Glutamatergic neuron (in vitro differentiated cells): ENCODE measurements around the gene C1orf74. TPM values are rescaled to one million over a fixed set of nuclear protein-coding genes. Genes with fewer than 3 reads are reported as not detected.

Experiments used
- DNase-seq: peaks from one replicate; pipeline ENCODE4 v3.0.0; 2022
- H3K27ac Mint-ChIP-seq: one replicate; pipeline ENCODE4 v1.8.0; 2020; ENCODE audit warnings: mild to moderate bottlenecking, mixed read lengths, inconsistent platforms; ENCODE audit not compliant: unreplicated experiment
- H3K27me3 Mint-ChIP-seq: one replicate; pipeline ENCODE4 v1.8.0; 2020; ENCODE audit warnings: mild to moderate bottlenecking, moderate library complexity, mixed read lengths, inconsistent platforms; ENCODE audit not compliant: unreplicated experiment
- H3K36me3 Mint-ChIP-seq: one replicate; pipeline ENCODE4 v1.8.0; 2020; ENCODE audit warnings: mild to moderate bottlenecking, mixed read lengths, inconsistent platforms; ENCODE audit not compliant: unreplicated experiment
- H3K4me1 Mint-ChIP-seq: one replicate; pipeline ENCODE4 v1.8.0; 2020; ENCODE audit warnings: mild to moderate bottlenecking, low read depth, mixed read lengths, inconsistent platforms; ENCODE audit not compliant: unreplicated experiment
- H3K4me3 Mint-ChIP-seq: one replicate; pipeline ENCODE4 v1.8.0; 2020; ENCODE audit warnings: mild to moderate bottlenecking, mixed read lengths, inconsistent platforms; ENCODE audit not compliant: unreplicated experiment
- H3K9me3 Mint-ChIP-seq: one replicate; pipeline ENCODE4 v1.8.0; 2020; ENCODE audit warnings: mild to moderate bottlenecking, moderate library complexity, mixed read lengths, inconsistent platforms; ENCODE audit not compliant: unreplicated experiment
- CTCF ChIP-seq: fragments of 200-600 bp; sonication (generic); IDR thresholded peaks from one replicate; pipeline ENCODE4 v1.5.0; 2021; ENCODE audit not compliant: partially characterized antibody, unreplicated experiment
- total RNA-seq: library from RNA; stranded (reverse); fragmentation: NEBNext Ultra II Directional; extraction: Animal tissue kit (Norgen Biotek cat#: 25700); gene quantifications from one replicate; pipeline ENCODE4 v1.2.1, GENCODE V29; 2021; ENCODE audit not compliant: unreplicated experiment

C1orf74 gene
- total RNA-seq, 1 donor from 2014 or later = 2.3 TPM

- H3K36me3 Mint-ChIP-seq = no peaks in the 10 kb centered on the region
- no peak for DNase-seq
- H3K27ac Mint-ChIP-seq = no peak overlapping the region
- H3K4me3 Mint-ChIP-seq = no peak overlapping the region
- no peaks in the 10 kb centered on the region for H3K27me3 Mint-ChIP-seq
- H3K4me1 Mint-ChIP-seq = no peaks in the 10 kb centered on the region
- H3K9me3 Mint-ChIP-seq = no peaks in the 10 kb centered on the region
- TF ChIP-seq CTCF = no peak
Observed at GRCh38 chr1:209790286-209791193, 6.2 kb upstream of the C1orf74 start.

DNA sequence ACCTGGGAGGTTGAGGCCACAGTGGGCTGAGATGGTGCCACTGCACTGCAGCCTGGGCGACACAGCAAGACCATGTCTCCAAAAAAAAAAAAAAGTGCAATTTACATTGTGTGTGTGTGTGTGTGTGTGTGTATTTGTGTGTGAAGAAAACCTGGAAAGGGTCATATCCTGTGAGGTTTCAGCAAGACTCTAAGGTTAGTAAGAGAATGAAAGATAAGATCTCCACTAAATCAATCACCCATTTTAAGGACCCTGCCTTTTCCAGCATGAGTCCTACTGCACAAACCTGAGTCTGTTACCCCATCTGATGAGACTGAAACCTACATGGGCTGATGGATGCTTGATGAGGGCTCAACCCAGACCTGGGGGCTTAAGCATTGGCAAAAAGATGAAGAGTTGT lies 4.9 kb upstream of the C1orf74 start:
- no peak for TF ChIP-seq CTCF
- no peak for DNase-seq
- Mint-ChIP-seq H3K4me3 (no peak overlapping the region), H3K9me3 (peaks cover 6% of the 10 kb centered on the region), H3K36me3 (no peaks in the 10 kb centered on the region), H3K27ac (no peak overlapping the region), H3K27me3 (peaks cover 5% of the 10 kb centered on the region), H3K4me1 (peaks cover 1% of the 10 kb centered on the region)

DNA sequence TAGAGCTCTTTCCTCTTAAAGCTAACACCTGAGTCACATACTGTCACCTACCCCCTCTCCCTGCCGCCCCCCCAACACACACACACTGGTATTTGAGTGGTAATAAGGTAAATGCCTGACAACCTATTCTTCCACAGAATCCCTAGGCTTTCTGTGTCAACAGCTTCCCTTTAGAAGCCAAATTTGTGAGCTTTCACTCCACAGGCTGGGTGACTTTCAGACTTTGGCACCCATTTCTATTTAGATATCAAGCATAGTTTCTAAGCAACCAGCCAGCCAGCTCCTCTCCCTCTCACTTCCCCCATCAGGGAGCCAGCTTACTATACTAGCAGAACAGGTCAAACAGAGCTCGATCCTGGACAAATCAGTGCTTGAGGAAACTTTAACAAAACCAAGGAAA lies 3.2 kb upstream of the C1orf74 start:
- no peak for TF ChIP-seq CTCF
- Mint-ChIP-seq H3K4me1 (peaks cover 11% of the 10 kb centered on the region), H3K4me3 (no peak overlapping the region), H3K36me3 (no peaks in the 10 kb centered on the region), H3K27me3 (peaks cover 11% of the 10 kb centered on the region), H3K27ac (no peak overlapping the region), H3K9me3 (peaks cover 8% of the 10 kb centered on the region)
- no peak for DNase-seq

- H3K27ac Mint-ChIP-seq = no peak overlapping the region
- peaks cover 11% of the 10 kb centered on the region for H3K27me3 Mint-ChIP-seq
- H3K36me3 Mint-ChIP-seq = no peaks in the 10 kb centered on the region
- peaks cover 11% of the 10 kb centered on the region for H3K4me1 Mint-ChIP-seq
- peaks cover 8% of the 10 kb centered on the region for H3K9me3 Mint-ChIP-seq
- H3K4me3 Mint-ChIP-seq = no peak overlapping the region
- no peak for DNase-seq
- TF ChIP-seq CTCF = no peak
Observed at GRCh38 chr1:209786146-209786545, 1.8 kb upstream of the C1orf74 start.

GRCh38 chr1:209785592-209785991 lies 1.2 kb upstream of the C1orf74 start:
- Mint-ChIP-seq H3K4me3 (peak overlapping the region; percentile 32), H3K27me3 (peaks cover 11% of the 10 kb centered on the region), H3K4me1 (peaks cover 11% of the 10 kb centered on the region), H3K36me3 (no peaks in the 10 kb centered on the region), H3K9me3 (peaks cover 8% of the 10 kb centered on the region), H3K27ac (peak overlapping the region; percentile 86)
- no peak for TF ChIP-seq CTCF
- DNase-seq = no peak
